Activated CD8-positive, alpha-beta T cell treated with anti-CD3 and anti-CD28 coated beads for 36 hours (primary cell): ENCODE measurements around the gene LRRC38. TPM values are rescaled to one million over a fixed set of nuclear protein-coding genes. Genes with fewer than 3 reads are reported as not detected.

ENCODE experiments used
- ATAC-seq: fragments of 200-7000 bp; cut with Tn5 transposase; one replicate; pipeline ENCODE4 v1.10.0; 2021; ENCODE audit warnings: mild to moderate bottlenecking, moderate library complexity
- CTCF ChIA-PET: fragments of 350-600 bp; sonication (Branson Sonifier 250); formaldehyde crosslinking; loops from one replicate; lab custom pipeline; 2021; ENCODE audit warnings: antibody characterized with exemption; lab: Charles Lee
- POLR2A ChIA-PET: fragments of 350-600 bp; sonication (Branson Sonifier 250); formaldehyde crosslinking; loops from one replicate; lab custom pipeline; 2021; ENCODE audit warnings: antibody characterized with exemption; lab: Charles Lee
- DNase-seq: peaks from one replicate; pipeline ENCODE4 v3.0.0-alpha.2; 2020
- H3K27ac Mint-ChIP-seq: one replicate; pipeline ENCODE4 v1.8.0; 2021; ENCODE audit warnings: mild to moderate bottlenecking, mixed read lengths
- H3K27me3 Mint-ChIP-seq: one replicate; pipeline ENCODE4 v1.8.0; 2021; ENCODE audit warnings: mixed read lengths
- H3K36me3 Mint-ChIP-seq: one replicate; pipeline ENCODE4 v1.8.0; 2021; ENCODE audit warnings: low read depth, mixed read lengths
- H3K4me1 Mint-ChIP-seq: one replicate; pipeline ENCODE4 v1.8.0; 2021; ENCODE audit warnings: low read depth, mixed read lengths
- H3K4me3 Mint-ChIP-seq: one replicate; pipeline ENCODE4 v1.8.0; 2021; ENCODE audit warnings: mild to moderate bottlenecking, moderate library complexity, mixed read lengths
- H3K9me3 Mint-ChIP-seq: one replicate; pipeline ENCODE4 v1.8.0; 2021; ENCODE audit warnings: mixed read lengths
- intact Hi-C: fragments of 100-400 bp; cut with micrococcal nuclease; formaldehyde crosslinking; loops from one replicate; pipeline ENCODE4 v1.10.0; 2022
- total RNA-seq, 2 experiments: library from RNA; stranded (reverse); gene quantifications; one replicate each; pipeline ENCODE4 v1.2.3, GENCODE V29; 2021
- TF ChIP-seq, protein P1 (sequence below): fragments of 200-600 bp; IDR thresholded peaks from one replicate; pipeline ENCODE4 v1.8.0; 2022; ENCODE audit warnings: antibody characterized with exemption, mild to moderate bottlenecking

Gene LRRC38
- total RNA-seq, 2 experiments from 2014 or later: not detected

DNA sequence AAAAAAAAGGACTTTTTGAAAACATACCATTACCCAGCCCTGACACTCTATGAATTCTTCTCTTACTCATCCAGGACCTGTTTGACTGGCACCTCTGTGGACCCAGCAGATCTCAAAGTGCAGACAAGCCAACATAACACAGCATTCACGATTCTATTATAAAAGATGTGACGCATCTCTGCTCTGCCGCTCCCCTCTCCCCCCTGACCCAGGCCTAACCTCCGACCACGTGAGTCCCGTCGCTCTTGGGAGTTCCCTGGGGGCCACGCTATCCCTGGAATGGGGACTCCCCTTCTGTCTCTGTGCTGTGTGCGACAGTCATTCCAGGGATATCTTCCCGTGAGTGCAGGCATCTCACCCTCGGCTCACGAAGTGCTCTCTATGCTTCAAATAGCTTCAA is 21.1 kb downstream of the LRRC38 start:
- peaks cover 1% of the 10 kb centered on the region for H3K27me3 Mint-ChIP-seq
- CTCF ChIA-PET: no interaction called here
- TF ChIP-seq, protein P1, sequence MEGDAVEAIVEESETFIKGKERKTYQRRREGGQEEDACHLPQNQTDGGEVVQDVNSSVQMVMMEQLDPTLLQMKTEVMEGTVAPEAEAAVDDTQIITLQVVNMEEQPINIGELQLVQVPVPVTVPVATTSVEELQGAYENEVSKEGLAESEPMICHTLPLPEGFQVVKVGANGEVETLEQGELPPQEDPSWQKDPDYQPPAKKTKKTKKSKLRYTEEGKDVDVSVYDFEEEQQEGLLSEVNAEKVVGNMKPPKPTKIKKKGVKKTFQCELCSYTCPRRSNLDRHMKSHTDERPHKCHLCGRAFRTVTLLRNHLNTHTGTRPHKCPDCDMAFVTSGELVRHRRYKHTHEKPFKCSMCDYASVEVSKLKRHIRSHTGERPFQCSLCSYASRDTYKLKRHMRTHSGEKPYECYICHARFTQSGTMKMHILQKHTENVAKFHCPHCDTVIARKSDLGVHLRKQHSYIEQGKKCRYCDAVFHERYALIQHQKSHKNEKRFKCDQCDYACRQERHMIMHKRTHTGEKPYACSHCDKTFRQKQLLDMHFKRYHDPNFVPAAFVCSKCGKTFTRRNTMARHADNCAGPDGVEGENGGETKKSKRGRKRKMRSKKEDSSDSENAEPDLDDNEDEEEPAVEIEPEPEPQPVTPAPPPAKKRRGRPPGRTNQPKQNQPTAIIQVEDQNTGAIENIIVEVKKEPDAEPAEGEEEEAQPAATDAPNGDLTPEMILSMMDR: no peak
- no peaks in the 10 kb centered on the region for H3K4me1 Mint-ChIP-seq
- no peak overlapping the region for H3K27ac Mint-ChIP-seq
- ATAC-seq (no peak), DNase-seq (no peak)
- POLR2A ChIA-PET: no interaction called here
- intact Hi-C loops: no loop called here
- no peaks in the 10 kb centered on the region for H3K9me3 Mint-ChIP-seq
- H3K4me3 Mint-ChIP-seq: no peak overlapping the region
- H3K36me3 Mint-ChIP-seq: no peaks in the 10 kb centered on the region

DNA sequence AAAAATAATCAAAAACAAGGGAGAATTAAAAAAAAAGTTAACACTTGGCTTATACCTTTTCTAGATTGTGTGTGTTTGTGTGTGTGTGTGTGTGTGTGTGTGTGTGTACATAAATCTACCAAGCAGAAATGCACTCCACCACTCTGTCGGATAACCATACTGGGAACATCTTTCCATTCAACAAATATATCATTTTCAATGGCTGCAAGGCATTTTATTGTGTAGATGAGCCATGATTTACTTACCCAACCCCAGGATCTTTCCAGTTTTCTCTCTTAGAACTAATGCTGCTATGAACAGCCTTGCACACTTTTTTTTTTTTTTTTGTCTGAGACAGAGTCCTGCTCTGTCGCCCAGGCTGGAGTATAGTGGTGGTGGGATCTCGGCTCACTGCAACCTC is 25.8 kb downstream of the LRRC38 start:
- no peaks in the 10 kb centered on the region for H3K36me3 Mint-ChIP-seq
- CTCF ChIA-PET: no interaction called here
- H3K4me1 Mint-ChIP-seq: no peaks in the 10 kb centered on the region
- no peak for DNase-seq
- ATAC-seq: no peak
- H3K27me3 Mint-ChIP-seq: peaks cover 1% of the 10 kb centered on the region
- POLR2A ChIA-PET: no interaction called here
- H3K27ac Mint-ChIP-seq: no peak overlapping the region
- H3K4me3 Mint-ChIP-seq: no peak overlapping the region
- intact Hi-C loops: no loop called here
- TF ChIP-seq, protein P1: no peak
- no peaks in the 10 kb centered on the region for H3K9me3 Mint-ChIP-seq

DNA sequence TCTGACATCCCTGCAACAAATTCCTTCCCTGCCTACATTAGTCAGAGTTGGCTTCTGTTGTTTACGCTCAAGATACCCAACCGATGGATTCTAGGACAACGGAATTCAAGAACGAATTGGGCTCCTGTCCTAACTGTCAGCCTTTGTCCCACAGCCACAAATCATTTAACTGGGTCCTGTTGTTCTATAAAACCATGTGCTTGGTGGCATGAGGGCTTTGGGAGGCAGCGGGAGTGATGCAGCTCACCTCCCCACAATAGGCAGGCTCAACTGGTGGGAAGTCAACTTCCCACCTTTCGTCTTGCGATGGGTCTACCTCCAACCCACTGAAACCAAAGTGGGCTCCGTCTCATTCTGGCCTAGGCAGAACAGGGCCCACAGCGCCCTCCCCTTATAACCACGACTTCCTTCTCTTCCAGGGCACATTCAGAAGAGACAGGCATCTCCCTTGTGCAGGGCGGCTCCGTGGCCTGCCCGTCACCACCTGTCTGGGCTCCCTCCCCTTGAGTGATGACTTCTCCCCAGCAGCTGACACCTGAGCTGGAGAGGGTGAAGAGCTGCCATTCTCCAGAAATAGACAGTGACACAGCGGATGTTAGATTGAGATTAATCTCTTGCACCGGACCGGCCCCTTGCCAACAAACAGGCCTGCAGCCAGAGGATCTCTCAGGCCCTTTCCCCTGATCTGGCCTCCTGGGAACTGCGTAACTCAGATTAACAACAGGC is 26.5 kb downstream of the LRRC38 start:
- ChIA-PET POLR2A (no interaction called here), CTCF (no interaction called here)
- Mint-ChIP-seq H3K4me3 (no peak overlapping the region), H3K27me3 (peaks cover 1% of the 10 kb centered on the region), H3K4me1 (no peaks in the 10 kb centered on the region), H3K27ac (no peak overlapping the region), H3K36me3 (no peaks in the 10 kb centered on the region), H3K9me3 (no peaks in the 10 kb centered on the region)
- TF ChIP-seq, protein P1: no peak
- no peak for DNase-seq
- intact Hi-C loops: no loop called here
- no peak for ATAC-seq

DNA sequence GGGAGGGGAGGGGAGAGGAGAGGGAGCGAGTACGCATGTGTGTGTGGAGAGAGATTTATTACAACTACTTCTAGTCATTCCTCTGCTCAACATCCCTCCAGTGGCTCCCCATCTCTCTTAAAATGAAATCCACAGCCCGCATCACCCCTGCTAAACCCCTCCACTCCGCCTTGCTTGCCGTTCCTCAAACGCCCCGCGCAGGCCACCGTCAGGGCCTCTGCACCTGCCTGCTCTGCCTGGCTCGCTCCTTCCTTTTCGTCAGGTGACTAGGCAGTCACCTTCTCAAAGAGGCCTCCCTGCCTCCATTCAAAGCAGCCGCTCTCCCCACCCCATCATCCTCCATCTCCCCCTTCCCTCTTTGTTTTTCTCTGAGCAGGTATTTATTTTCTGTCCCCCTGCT is 29.9 kb downstream of the LRRC38 start:
- no peak for ATAC-seq
- DNase-seq: no peak
- no peaks in the 10 kb centered on the region for H3K9me3 Mint-ChIP-seq
- intact Hi-C loops: no loop called here
- H3K27ac Mint-ChIP-seq: no peak overlapping the region
- H3K4me1 Mint-ChIP-seq: peaks cover 6% of the 10 kb centered on the region
- peaks cover 1% of the 10 kb centered on the region for H3K27me3 Mint-ChIP-seq
- H3K36me3 Mint-ChIP-seq: no peaks in the 10 kb centered on the region
- H3K4me3 Mint-ChIP-seq: no peak overlapping the region
- TF ChIP-seq, protein P1: no peak
- ChIA-PET POLR2A (no interaction called here), CTCF (no interaction called here)

DNA sequence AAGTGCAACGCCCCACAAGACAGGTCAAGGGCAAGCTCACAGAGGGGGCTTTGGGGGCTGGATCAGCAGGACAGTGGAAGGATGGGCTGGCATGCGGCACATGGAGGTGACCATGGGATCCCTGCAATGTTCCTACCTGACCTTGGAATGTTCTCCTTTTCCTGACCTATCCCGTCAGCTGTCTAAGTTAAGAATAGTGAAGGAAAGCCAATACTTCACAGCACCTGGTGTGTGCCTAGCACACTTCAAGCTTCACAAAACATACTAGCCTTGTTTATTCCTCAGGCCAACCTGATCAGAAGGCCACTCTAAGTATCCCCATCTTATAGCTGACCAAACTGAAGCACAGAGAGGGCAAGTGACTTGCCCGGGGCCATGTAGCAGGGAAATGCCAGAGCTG is 31.2 kb downstream of the LRRC38 start:
- Mint-ChIP-seq H3K9me3 (no peaks in the 10 kb centered on the region), H3K4me3 (no peak overlapping the region), H3K36me3 (no peaks in the 10 kb centered on the region), H3K27me3 (no peaks in the 10 kb centered on the region), H3K27ac (no peak overlapping the region), H3K4me1 (peaks cover 8% of the 10 kb centered on the region)
- ATAC-seq (no peak), DNase-seq (no peak)
- ChIA-PET POLR2A (no interaction called here), CTCF (no interaction called here)
- TF ChIP-seq, protein P1: no peak
- intact Hi-C loops: no loop called here
